GM23338 (cell line): ENCODE data around the gene SYNDIG1. TPM values are rescaled to one million over a fixed set of nuclear protein-coding genes. Genes with fewer than 3 reads are reported as not detected.

Experiments used
- ATAC-seq: fragments of 200-7000 bp; cut with Tn5 transposase; 3 replicates; pipeline ENCODE4 v1.9.1; 2020
- DNase-seq: peaks from one replicate; pipeline ENCODE4 v3.0.0-alpha.2; 2015; ENCODE audit warnings: low spot score
- H2AFZ ChIP-seq: fragments of 200-600 bp; sonication (generic); 2 replicates; pipeline ENCODE4 v1.8.0; 2016; ENCODE audit warnings: antibody characterized with exemption, mild to moderate bottlenecking, moderate library complexity
- H3F3A ChIP-seq: fragments of 200-600 bp; sonication (generic); replicated peaks from 2 replicates; pipeline ENCODE4 v1.8.0; 2017; ENCODE audit warnings: antibody characterized with exemption, mixed run types, low read depth
- H3K27ac ChIP-seq: fragments of 200-600 bp; sonication (generic); 2 replicates; pipeline ENCODE4 v1.6.1; 2016; ENCODE audit warnings: low read depth
- H3K27me3 ChIP-seq: fragments of 200-600 bp; sonication (generic); 2 replicates; pipeline ENCODE4 v1.8.0; 2016; ENCODE audit warnings: mild to moderate bottlenecking, mixed run types, moderate library complexity; ENCODE audit not compliant: insufficient read depth
- H3K36me3 ChIP-seq: fragments of 200-600 bp; sonication (generic); 2 replicates; pipeline ENCODE4 v1.8.0; 2016; ENCODE audit warnings: mild to moderate bottlenecking; ENCODE audit not compliant: insufficient read depth
- H3K4me1 ChIP-seq: fragments of 200-600 bp; sonication (generic); 2 replicates; pipeline ENCODE4 v1.8.0; 2016; ENCODE audit warnings: mild to moderate bottlenecking, moderate library complexity; ENCODE audit not compliant: insufficient read depth
- H3K4me2 ChIP-seq: fragments of 200-600 bp; sonication (generic); 2 replicates; pipeline ENCODE4 v1.7.1; 2017; ENCODE audit warnings: mixed run types
- H3K4me3 ChIP-seq: fragments of 200-600 bp; sonication (generic); 2 replicates; pipeline ENCODE4 v1.6.1; 2016; ENCODE audit warnings: mixed run types
- H3K79me2 ChIP-seq: fragments of 200-600 bp; sonication (generic); replicated peaks from 2 replicates; pipeline ENCODE4 v1.8.0; 2017; ENCODE audit warnings: mild to moderate bottlenecking; ENCODE audit not compliant: insufficient read depth
- H3K9me2 ChIP-seq: fragments of 200-600 bp; sonication (generic); 2 replicates; pipeline ENCODE4 v1.8.0; 2017; ENCODE audit not compliant: insufficient read depth
- H4K20me1 ChIP-seq: fragments of 200-600 bp; sonication (generic); replicated peaks from 2 replicates; pipeline ENCODE4 v1.8.0; 2017; ENCODE audit warnings: mild to moderate bottlenecking; ENCODE audit not compliant: insufficient read depth
- H3K27ac Mint-ChIP-seq: 2 replicates; pipeline ENCODE4 v1.8.0; 2020; ENCODE audit warnings: inconsistent platforms, mild to moderate bottlenecking, moderate library complexity, mixed read lengths
- H3K27me3 Mint-ChIP-seq: 3 replicates; pipeline ENCODE4 v1.8.0; 2022; ENCODE audit warnings: low read depth, mild to moderate bottlenecking, moderate library complexity, mixed read lengths, inconsistent platforms; ENCODE audit not compliant: insufficient read depth, poor library complexity
- H3K36me3 Mint-ChIP-seq: 3 replicates; pipeline ENCODE4 v1.8.0; 2021; ENCODE audit warnings: low read depth, mild to moderate bottlenecking, inconsistent platforms, moderate library complexity, mixed read lengths
- H3K4me1 Mint-ChIP-seq: 3 replicates; pipeline ENCODE4 v1.8.0; 2020; ENCODE audit warnings: mild to moderate bottlenecking, inconsistent platforms, mixed read lengths
- H3K4me3 Mint-ChIP-seq: 3 replicates; pipeline ENCODE4 v1.8.0; 2021; ENCODE audit warnings: moderate library complexity, mild to moderate bottlenecking, inconsistent platforms, mixed read lengths
- H3K9me3 Mint-ChIP-seq: 3 replicates; pipeline ENCODE4 v1.8.0; 2020; ENCODE audit warnings: moderate library complexity, mild to moderate bottlenecking, inconsistent platforms, mixed read lengths
- CREB1 ChIP-seq: fragments of 250-450 bp; sonication (Bioruptor Pico); IDR thresholded peaks from 2 replicates; pipeline ENCODE4 v1.5.0; 2020; ENCODE audit warnings: low read depth, mild to moderate bottlenecking, moderate library complexity
- CTCF ChIP-seq, 2 experiments: fragments of 200-600 bp in 1 of 2; sonication (generic) in 1 of 2; conservative IDR thresholded peaks; 2 replicates each; pipeline versions ENCODE4 v1.5.1 to v1.6.1; 2016 to 2017; ENCODE audit warnings: antibody characterized with exemption in 2 of 2, low read depth in 2 of 2, mild to moderate bottlenecking in 2 of 2, moderate library complexity in 1 of 2
- ETS1 ChIP-seq: IDR thresholded peaks from 2 replicates; pipeline ENCODE4 v1.6.1; 2016; ENCODE audit warnings: antibody characterized with exemption
- EZH2 ChIP-seq: fragments of 200-600 bp; sonication (generic); IDR thresholded peaks from one replicate; pipeline ENCODE4 v1.8.0; 2017; ENCODE audit warnings: antibody characterized with exemption, mild to moderate bottlenecking, low read depth; ENCODE audit not compliant: unreplicated experiment
- EZH2phosphoT487 ChIP-seq: fragments of 200-600 bp; sonication (generic); IDR thresholded peaks from one replicate; pipeline ENCODE4 v1.8.1; 2018; ENCODE audit warnings: antibody characterized with exemption; ENCODE audit not compliant: unreplicated experiment
- JUNB ChIP-seq: IDR thresholded peaks from one replicate; pipeline ENCODE4 v1.6.1; 2016; ENCODE audit warnings: antibody characterized with exemption; ENCODE audit not compliant: unreplicated experiment
- NANOG ChIP-seq: IDR thresholded peaks from 2 replicates; pipeline ENCODE4 v1.6.1; 2016; ENCODE audit warnings: antibody characterized with exemption, borderline replicate concordance
- POLR2AphosphoS5 ChIP-seq: IDR thresholded peaks from 2 replicates; pipeline ENCODE4 v1.6.1; 2016; ENCODE audit warnings: antibody characterized with exemption, low read depth
- REST ChIP-seq: IDR thresholded peaks from one replicate; pipeline ENCODE4 v1.6.1; 2018; ENCODE audit warnings: antibody characterized with exemption; ENCODE audit not compliant: unreplicated experiment
- STAT1 ChIP-seq: IDR thresholded peaks from one replicate; pipeline ENCODE4 v1.6.1; 2016; ENCODE audit warnings: antibody characterized with exemption; ENCODE audit not compliant: unreplicated experiment
- ZNF114 ChIP-seq: fragments of 250-450 bp; sonication (Bioruptor Pico); IDR thresholded peaks from 2 replicates; pipeline ENCODE4 v1.5.0; 2020; ENCODE audit warnings: mild to moderate bottlenecking, moderate library complexity
- ZNF331 ChIP-seq: fragments of 250-450 bp; sonication (Bioruptor Pico); IDR thresholded peaks from 2 replicates; pipeline ENCODE4 v1.5.0; 2020; ENCODE audit warnings: low read depth, mild to moderate bottlenecking, moderate library complexity
- ZNF462 ChIP-seq: fragments of 250-450 bp; sonication (Bioruptor Pico); IDR thresholded peaks from 2 replicates; pipeline ENCODE4 v1.5.0; 2020; ENCODE audit warnings: mild to moderate bottlenecking, moderate library complexity
- polyA plus RNA-seq: library from polyadenylated mRNA; unstranded; fragments of >200 nt; fragmentation: Nextera tagmentation; extraction: Ambion mirVana; gene quantifications from 2 replicates; pipeline ENCODE4 v1.2.1, GENCODE V29; 2016
- total RNA-seq: library from RNA; depleted of rRNA; stranded (reverse); fragments of >200 nt; shearing (Covaris generic); gene quantifications from 2 replicates; pipeline ENCODE4 v1.2.3, GENCODE V29; 2014

The SYNDIG1 gene
- total and polyA plus RNA-seq, 2 experiments from 2014 or later: 2.8 to 4.8 TPM

- Histone ChIP-seq H3K36me3 (no peaks in the 10 kb centered on the region), H3K9me2 (peaks cover 3% of the 10 kb centered on the region; the same call in 1 of the 2 replicates), H4K20me1 (no peaks in the 10 kb centered on the region), H3K79me2 (no peaks in the 10 kb centered on the region), H3K27me3 (no peaks in the 10 kb centered on the region), H3K4me2 (no peak overlapping the region), H3K4me1 (peaks cover 18% of the 10 kb centered on the region), H3K27ac (no peak overlapping the region), H2AFZ (no peak overlapping the region), H3F3A (no peaks in the 10 kb centered on the region), H3K4me3 (no peak overlapping the region)
- TF ChIP-seq ZNF331 (CRISPR knock-in tag) (no peak), ZNF114 (CRISPR knock-in tag) (no peak), ZNF462 (CRISPR knock-in tag) (no peak), POLR2AphosphoS5 (no peak), REST (no peak), CTCF (conservative IDR thresholded peaks at IDR 0.05; ENCODE audit: low read depth in 2 of 2) (no peak), EZH2 (no peak), EZH2phosphoT487 (no peak), NANOG (no peak), STAT1 (no peak), JUNB (no peak), CREB1 (CRISPR knock-in tag) (no peak), ETS1 (no peak)
- Mint-ChIP-seq H3K9me3 (0 out of 3 replicates have a peak, but pooled peaks cover 3% of the 10 kb centered on the region), H3K27ac (no peak overlapping the region), H3K4me3 (no peak overlapping the region), H3K36me3 (no peaks in the 10 kb centered on the region), H3K27me3 (peaks cover 14% of the 10 kb centered on the region), H3K4me1 (peaks cover 35% of the 10 kb centered on the region)
- DNase-seq (no peak), ATAC-seq (no peak)
Observed at GRCh38 chr20:24451428-24451827, 18.0 kb upstream of the SYNDIG1 start.
